KMS-11 (cell line): Measurements from ENCODE around the gene IFI27.

Experiments used
- H2AFZ ChIP-seq: fragments of 200-600 bp; sonication (generic); 2 replicates; pipeline ENCODE4 v1.6.1; 2016; ENCODE audit warnings: antibody characterized with exemption, mixed run types, low read depth
- H3K27ac ChIP-seq: fragments of 200-600 bp; sonication (generic); 2 replicates; pipeline ENCODE4 v1.6.1; 2016; ENCODE audit warnings: mild to moderate bottlenecking, mixed run types
- H3K27me3 ChIP-seq: fragments of 200-600 bp; sonication (generic); 2 replicates; pipeline ENCODE4 v1.6.1; 2017; ENCODE audit warnings: mild to moderate bottlenecking, low read depth, mixed run types, moderate library complexity; ENCODE audit not compliant: insufficient read depth
- H3K36me3 ChIP-seq: fragments of 200-600 bp; sonication (generic); 2 replicates; pipeline ENCODE4 v1.6.1; 2017; ENCODE audit warnings: mild to moderate bottlenecking, mixed run types; ENCODE audit not compliant: insufficient read depth
- H3K4me1 ChIP-seq: fragments of 200-600 bp; sonication (generic); 2 replicates; pipeline ENCODE4 v1.6.1; 2016; ENCODE audit warnings: mild to moderate bottlenecking, low read depth, mixed run types; ENCODE audit not compliant: poor library complexity, severe bottlenecking
- H3K4me2 ChIP-seq: fragments of 200-600 bp; sonication (generic); 2 replicates; pipeline ENCODE4 v1.7.0; 2016; ENCODE audit warnings: mild to moderate bottlenecking, mixed run types
- H3K4me3 ChIP-seq: fragments of 200-600 bp; sonication (generic); IDR thresholded peaks from 2 replicates; pipeline ENCODE4 v1.6.1; 2017; ENCODE audit warnings: low read depth, low read length, mixed read lengths; ENCODE audit not compliant: insufficient read depth
- H3K79me2 ChIP-seq: fragments of 200-600 bp; sonication (generic); 2 replicates; pipeline ENCODE4 v1.6.1; 2016; ENCODE audit warnings: low read depth, mixed run types; ENCODE audit not compliant: insufficient read depth
- H3K9ac ChIP-seq: fragments of 200-600 bp; sonication (generic); 2 replicates; pipeline ENCODE4 v1.6.1; 2016; ENCODE audit warnings: mild to moderate bottlenecking, mixed run types
- H4K20me1 ChIP-seq: fragments of 200-600 bp; sonication (generic); 2 replicates; pipeline ENCODE4 v1.6.1; 2016; ENCODE audit warnings: mild to moderate bottlenecking, mixed run types; ENCODE audit not compliant: insufficient read depth
- TF ChIP-seq, protein P1 (sequence below): fragments of 200-600 bp; sonication (generic); conservative IDR thresholded peaks from 2 replicates; pipeline ENCODE4 v1.6.1; 2017; ENCODE audit warnings: low read depth, mild to moderate bottlenecking, antibody characterized with exemption, low read length, moderate library complexity, mixed read lengths

IFI27 gene

DNA sequence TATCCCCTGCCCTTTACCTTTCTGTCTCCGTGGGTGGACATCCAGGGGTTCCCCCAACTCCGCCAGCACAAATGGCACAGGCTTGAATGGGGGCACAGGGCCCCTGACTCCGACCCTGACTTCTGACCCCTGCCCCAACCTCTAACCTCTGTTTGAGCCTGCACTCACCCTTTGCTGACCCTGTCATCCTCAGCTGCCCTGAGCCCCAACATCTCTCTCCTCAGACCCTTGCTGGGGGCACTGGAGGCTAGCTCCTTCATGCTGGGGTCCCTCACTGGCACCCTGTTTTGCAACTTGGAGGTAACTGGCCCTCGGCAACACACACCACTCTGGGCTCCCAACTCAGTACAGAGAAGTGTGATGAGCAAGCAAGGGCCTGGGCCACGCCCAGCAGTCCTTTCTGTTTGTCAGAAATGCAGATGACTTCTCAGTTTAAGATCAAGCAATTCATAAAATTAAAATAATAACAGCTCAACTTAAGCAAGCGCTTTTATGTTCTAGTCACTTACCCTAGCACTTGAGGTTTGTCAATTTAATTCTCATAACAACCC is 2.1 kb downstream of the IFI27 start:
- H3K4me3 ChIP-seq, result no peak overlapping the region
- no peaks in the 10 kb centered on the region for H3K36me3 ChIP-seq
- no peaks in the 10 kb centered on the region for H4K20me1 ChIP-seq
- no peaks in the 10 kb centered on the region for H3K27me3 ChIP-seq
- H3K79me2 ChIP-seq, result no peaks in the 10 kb centered on the region
- H3K27ac ChIP-seq, result no peak overlapping the region
- H3K9ac ChIP-seq, result no peak overlapping the region
- no peak overlapping the region for H3K4me2 ChIP-seq
- no peak overlapping the region for H2AFZ ChIP-seq
- TF ChIP-seq, protein P1, sequence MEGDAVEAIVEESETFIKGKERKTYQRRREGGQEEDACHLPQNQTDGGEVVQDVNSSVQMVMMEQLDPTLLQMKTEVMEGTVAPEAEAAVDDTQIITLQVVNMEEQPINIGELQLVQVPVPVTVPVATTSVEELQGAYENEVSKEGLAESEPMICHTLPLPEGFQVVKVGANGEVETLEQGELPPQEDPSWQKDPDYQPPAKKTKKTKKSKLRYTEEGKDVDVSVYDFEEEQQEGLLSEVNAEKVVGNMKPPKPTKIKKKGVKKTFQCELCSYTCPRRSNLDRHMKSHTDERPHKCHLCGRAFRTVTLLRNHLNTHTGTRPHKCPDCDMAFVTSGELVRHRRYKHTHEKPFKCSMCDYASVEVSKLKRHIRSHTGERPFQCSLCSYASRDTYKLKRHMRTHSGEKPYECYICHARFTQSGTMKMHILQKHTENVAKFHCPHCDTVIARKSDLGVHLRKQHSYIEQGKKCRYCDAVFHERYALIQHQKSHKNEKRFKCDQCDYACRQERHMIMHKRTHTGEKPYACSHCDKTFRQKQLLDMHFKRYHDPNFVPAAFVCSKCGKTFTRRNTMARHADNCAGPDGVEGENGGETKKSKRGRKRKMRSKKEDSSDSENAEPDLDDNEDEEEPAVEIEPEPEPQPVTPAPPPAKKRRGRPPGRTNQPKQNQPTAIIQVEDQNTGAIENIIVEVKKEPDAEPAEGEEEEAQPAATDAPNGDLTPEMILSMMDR, result no peak
- no peaks in the 10 kb centered on the region for H3K4me1 ChIP-seq

DNA sequence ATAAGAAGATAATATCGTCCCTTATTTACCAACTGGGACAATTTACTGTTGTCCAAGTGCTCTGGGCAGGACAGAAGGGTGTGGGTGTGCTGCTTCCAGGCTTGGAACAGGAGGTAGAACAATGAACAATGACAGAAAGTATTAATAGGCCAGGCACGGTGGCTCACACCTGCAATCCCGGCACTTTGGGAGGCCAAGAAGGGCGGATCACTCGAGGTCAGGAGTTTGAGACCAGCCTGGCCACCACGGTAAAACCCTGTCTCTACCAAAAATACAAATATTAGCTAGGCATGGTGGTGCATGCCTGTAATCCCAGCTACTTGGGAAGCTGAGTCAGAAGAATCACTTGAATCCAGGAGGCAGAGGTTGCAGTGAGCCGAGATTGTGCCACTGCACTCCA is 2.5 kb downstream of the IFI27 start:
- no peak overlapping the region for H3K4me2 ChIP-seq
- H3K27me3 ChIP-seq, result no peaks in the 10 kb centered on the region
- no peaks in the 10 kb centered on the region for H3K79me2 ChIP-seq
- TF ChIP-seq, protein P1, result no peak
- H3K9ac ChIP-seq, result no peak overlapping the region
- H2AFZ ChIP-seq, result no peak overlapping the region
- H4K20me1 ChIP-seq, result no peaks in the 10 kb centered on the region
- H3K27ac ChIP-seq, result no peak overlapping the region
- no peaks in the 10 kb centered on the region for H3K36me3 ChIP-seq
- H3K4me1 ChIP-seq, result no peaks in the 10 kb centered on the region
- H3K4me3 ChIP-seq, result no peak overlapping the region

DNA sequence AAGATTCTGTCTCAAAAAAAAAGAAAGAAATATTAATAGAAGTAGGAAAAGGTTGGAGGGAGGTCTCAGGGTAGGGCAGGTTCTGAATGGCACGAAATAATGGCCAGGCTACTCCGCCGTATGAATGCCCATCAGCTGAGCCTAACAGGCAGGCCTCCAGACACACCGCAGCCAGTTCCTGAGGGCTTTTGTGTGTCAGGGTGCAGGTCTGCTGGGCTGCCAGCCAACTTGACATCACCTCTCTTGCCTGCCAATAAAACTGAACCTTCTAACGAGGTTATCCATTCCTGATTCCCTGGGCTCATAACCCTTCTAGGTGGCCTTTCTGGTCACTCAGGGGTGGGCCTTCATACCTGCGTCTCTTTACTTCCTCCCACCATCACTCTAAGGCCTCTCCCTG is 3.0 kb downstream of the IFI27 start:
- Histone ChIP-seq H3K4me2 (no peak overlapping the region), H4K20me1 (no peaks in the 10 kb centered on the region), H3K9ac (no peak overlapping the region), H3K4me3 (no peak overlapping the region), H3K27me3 (no peaks in the 10 kb centered on the region), H3K27ac (no peak overlapping the region), H3K36me3 (no peaks in the 10 kb centered on the region), H3K4me1 (no peaks in the 10 kb centered on the region), H2AFZ (no peak overlapping the region), H3K79me2 (no peaks in the 10 kb centered on the region)
- TF ChIP-seq, protein P1, result no peak

DNA sequence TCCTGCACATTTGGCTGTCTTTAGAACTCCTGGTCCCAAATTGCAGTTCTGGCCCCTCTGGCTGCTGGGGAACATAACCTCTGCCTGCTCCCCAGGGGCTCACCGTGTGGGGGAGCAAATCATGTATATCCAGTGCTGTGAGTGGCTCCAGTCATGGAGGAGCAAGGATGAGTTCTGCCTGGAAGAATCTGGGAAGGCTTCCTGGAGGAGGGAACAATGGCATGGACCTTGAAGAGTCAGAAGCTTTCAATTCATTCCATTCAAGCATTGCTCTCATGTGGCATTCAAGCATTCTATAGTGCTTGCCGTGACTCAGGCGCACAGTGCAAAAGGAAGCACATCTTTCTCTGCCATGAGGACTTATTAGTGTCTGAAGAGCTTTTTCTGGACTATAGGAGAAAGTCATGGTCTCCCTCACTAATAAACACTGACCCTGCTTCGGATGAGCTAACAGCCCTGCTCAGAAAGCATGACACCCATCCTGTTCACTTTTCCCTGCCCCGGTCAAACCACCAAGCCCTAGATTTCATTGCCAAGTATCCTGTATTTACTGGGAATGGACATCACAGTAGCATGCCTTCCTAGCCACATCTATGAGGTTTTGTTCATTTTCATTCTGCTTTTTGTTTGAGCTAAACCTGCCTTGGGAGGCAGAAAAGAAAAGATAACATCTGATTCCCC is 3.5 kb downstream of the IFI27 start:
- Histone ChIP-seq H3K27me3 (no peaks in the 10 kb centered on the region), H3K4me1 (no peaks in the 10 kb centered on the region), H3K36me3 (no peaks in the 10 kb centered on the region), H4K20me1 (no peaks in the 10 kb centered on the region), H3K4me2 (no peak overlapping the region), H2AFZ (no peak overlapping the region), H3K9ac (no peak overlapping the region), H3K79me2 (no peaks in the 10 kb centered on the region), H3K27ac (no peak overlapping the region), H3K4me3 (no peak overlapping the region)
- TF ChIP-seq, protein P1, result no peak
